Stimulated activated CD4-positive, alpha-beta T cell treated with anti-CD3 and anti-CD28 coated beads, Interleukin-4, amount 100 ng/mL, for 24 hours (primary cell): Measurements from ENCODE around the gene ATP6V1C2.
"Not testable (repeated sequence)": the region's sequence is repeated elsewhere in the genome, so short reads cannot be mapped to it uniquely, and the experiment has no call there.

ENCODE experiments used
- DNase-seq: peaks from one replicate; pipeline ENCODE4 v3.0.0-alpha.2; 2020

Gene ATP6V1C2

DNA sequence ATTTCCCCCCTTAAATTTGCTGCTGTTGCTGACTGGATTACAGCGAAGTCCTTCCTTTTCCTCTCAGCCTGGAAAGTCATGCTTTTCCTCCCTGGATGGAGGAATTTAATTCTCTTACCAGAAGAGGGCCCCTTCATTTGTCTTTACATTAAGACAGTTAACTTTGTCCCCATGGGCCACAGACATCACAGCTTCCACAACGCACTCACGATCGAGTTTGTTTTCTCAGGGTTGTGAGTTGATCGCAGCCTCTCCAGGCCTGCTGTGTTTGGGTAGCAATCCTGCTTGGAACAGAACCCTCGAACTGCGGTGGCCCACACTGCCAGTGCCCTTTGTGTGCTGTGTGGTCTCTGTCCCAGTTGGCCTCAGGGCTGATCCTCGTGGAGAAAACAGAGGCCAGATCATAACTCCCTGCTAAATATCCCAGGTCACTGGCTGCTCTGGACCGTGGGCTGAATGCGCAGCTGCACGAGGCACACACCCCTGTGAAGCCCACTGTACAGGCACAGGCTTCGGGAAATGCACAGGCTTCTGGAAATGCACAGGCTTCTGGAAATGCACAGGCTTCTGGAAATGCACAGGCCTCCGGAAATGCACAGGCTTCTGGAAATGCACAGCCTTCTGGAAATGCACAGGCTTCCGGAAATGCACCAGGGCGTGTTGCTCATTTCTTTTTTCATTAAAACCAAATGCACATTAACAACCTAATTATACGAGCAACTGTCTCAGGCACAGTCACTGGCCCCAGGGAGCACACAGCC is 93.3 kb downstream of the ATP6V1C2 start:
- DNase-seq, result no peak

DNA sequence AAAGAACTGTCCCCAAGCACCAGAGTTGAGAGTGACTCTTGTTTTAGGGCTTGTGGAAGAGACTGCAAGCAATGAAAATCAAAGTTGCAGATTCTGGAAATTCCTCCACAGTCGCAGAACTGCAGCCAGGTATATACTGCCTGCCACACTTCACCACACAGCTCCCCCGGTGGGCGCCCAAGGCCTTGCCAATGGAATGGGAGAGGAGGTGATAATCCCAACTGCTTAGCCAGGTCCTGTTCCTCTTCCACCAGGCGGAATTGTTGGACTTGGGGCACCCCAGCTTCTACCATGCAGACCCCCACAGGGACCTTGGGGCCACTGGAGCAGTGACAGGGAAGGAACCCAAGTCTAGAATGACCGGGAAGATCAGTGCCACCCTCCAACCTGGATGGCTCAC is 96.0 kb downstream of the ATP6V1C2 start:
- peak; percentile 14 for DNase-seq

DNA sequence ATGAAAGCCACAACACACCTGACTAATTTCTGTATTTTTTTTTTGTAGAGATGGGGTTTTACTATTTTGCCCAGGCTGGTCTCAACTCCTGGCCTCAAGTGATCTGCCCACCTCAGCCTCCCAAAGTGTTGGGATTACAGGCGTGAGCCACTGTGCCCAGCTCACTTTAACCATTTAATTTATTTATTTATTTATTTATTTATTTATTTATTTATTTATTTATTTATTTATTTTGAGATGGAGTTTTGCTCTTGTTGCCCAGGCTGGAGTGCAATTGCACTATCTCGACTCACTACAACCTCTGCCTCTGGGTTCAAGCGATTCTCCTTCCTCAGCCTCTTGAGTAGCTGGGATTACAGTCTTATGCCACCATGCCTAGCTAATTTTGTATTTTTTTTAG is 96.9 kb downstream of the ATP6V1C2 start:
- DNase-seq, result not testable (repeated sequence)

DNA sequence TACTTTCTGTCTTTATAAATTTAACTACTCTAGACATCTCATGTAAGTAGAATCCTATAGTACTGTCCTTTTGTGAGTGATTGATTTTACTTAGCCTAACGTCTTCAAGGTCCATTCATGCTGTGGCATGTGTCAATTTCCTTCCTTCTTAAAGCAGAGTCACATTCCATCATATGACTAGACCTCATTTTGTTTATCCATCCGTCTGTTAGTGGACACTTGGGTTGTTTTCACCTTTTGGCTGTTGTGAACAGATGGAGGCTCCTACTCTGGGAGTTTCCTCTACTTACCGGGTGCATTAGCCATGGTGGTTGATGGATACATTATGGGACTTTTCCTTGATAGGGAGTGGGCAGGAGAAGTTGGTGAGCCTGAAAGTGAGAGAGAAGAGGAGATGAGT is 97.6 kb downstream of the ATP6V1C2 start:
- DNase-seq, result no peak

DNA sequence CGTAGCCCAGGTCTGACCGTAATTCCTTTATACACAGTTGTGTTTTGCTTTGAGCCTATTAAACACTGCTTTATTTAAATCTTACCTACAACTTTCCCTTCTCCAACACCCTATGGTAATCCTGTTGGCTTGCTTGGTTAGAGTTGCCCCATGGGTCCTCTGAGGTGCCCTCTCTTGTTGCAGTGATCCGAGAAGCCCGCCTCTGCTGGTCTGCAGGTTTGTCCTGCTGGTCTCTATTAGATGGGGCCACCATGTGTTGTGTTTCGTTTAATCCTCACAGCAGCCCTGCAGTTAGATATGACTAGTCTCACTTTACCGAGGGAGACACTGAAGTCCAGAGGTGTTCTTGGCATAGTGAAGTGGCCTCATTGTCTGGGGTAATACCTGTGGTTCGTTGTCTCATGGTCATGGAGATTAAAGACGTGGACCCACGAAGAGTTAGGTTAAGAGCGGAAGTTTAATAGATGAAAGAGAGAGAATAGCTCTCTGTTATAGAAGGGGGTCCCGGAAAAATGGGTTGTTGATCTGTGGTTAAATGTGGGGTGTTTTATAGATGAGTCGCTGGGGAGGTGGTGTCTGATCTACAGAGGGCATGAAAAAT is 98.4 kb downstream of the ATP6V1C2 start:
- DNase-seq, result no peak

DNA sequence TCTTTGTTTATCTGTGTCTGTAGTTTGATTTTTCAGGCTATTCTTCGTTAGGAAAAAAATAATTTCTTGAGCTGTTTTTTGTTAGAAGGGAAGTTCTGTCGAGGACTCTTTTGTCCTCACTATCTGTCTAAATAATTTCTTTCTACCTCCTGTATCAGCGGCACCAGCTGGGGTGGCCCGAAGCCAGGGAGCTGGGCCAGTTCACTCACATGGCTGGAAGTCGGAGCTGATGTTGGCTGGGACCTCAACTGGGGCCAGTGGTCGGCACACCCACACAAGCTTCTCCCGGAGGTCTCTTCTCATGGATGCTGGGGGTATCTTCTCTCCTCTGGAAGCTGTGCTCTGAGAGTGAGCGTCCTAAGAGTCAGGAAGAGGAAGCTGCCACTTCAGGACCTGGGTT is 99.1 kb downstream of the ATP6V1C2 start:
- DNase-seq, result no peak

DNA sequence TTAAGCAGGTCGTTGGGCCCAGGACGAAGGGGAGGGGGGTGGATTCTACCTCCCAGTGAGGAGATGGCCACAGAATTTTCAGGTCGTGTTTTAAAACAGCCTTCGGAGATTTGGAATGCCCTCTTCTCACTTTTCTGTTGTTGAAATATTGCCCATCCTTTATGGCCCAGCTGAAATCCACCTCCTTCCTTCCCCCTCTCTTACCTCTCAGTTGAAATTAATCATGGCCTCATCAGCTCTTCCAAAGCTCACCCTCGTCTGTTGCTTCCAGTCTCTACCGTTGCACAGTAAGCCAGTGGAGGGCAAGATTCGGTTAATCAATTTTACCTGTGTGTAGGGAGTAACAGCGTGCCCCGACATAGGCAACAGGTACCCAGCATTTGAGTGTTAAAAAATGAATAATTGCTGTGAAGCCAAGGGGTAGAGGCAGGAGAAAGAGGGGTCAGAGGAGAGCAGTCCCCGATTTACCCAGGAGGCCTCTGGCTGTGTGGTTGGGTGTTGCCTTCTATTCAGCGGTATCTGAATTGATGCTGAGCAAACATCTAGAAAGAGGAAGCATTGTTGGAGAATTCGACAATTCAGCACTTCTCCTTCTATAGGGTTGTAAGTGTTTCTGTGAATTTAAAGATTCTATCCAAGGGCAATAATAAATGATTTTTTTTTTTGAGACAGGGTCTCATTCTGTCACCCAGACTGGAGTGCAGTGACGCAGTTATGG is 99.7 kb downstream of the ATP6V1C2 start:
- no peak for DNase-seq

DNA sequence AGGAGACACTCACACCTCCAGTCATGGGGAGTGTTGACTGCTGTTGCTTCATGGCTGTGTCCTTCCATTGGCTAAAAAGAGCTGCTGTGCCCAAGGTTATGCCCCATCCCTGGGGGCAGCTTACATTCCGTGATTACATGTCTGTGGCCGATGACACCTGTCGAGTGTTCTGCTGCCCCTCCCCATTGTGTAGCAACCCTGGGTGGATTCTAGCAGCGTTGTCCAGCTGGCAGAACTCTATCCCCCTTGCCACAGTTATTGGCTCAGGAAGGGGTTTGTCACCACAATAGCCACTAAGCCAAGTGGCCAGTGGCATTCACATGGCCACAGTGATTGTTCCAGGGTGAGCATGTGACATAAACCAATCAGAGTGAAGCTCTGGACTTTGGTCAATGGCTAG is 102.8 kb downstream of the ATP6V1C2 start:
- no peak for DNase-seq

DNA sequence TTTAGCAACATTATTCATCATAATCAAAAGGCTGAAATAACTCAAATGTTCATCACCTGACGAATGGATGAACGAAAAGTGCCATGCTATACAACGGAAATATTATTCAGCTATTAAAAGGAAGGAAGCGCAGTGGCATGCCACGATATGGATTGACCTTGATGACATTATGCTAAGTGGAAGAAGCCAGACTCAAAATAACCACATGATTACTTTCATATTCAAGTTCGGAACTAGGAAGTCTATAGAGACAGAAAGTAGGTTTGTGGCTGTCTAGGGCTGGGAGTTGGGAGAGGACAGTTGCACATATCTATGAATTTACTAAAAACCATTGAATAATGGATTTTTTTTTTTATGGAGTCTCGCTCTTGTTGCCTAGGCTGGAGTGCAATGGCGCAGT is 104.6 kb downstream of the ATP6V1C2 start:
- DNase-seq, result no peak

DNA sequence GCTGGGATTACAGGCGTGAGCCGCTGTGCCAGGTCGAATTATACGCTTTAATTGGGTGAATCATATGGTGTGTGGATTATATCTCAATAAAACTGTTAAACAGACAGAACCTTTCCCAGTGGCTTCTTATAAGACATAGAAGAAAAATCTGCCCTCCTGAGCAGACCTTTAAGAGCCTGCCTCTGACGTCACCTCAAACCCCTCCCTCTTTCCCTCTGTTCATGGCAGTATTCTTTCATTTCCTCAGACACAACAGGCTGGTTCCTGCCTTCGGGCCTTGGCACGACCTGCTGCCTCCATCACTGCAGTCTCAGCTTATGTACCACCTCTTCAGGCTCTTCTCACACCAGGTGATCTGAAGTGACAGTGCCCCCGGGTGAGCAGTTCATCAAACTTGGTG is 105.2 kb downstream of the ATP6V1C2 start:
- DNase-seq, result no peak

DNA sequence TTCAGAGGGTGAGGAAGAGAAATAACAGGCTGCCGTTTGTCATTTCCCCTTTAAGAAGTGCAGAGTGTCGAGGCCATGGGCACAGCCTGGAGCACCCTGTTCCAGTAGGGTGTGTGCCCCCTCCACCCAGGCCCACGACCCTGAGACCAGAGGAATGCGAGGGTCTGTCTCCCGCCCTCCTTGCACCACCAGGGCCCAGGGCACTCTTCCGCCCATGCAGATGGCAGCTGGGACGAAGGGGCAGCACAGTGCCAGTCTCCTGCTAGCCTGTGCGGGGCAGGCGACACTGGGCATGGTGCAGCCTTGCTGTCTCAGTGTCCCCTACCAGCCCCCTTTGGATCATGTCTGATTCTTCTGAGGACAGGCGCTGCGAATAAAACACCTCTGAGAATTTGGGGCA is 106.9 kb downstream of the ATP6V1C2 start:
- no peak for DNase-seq

DNA sequence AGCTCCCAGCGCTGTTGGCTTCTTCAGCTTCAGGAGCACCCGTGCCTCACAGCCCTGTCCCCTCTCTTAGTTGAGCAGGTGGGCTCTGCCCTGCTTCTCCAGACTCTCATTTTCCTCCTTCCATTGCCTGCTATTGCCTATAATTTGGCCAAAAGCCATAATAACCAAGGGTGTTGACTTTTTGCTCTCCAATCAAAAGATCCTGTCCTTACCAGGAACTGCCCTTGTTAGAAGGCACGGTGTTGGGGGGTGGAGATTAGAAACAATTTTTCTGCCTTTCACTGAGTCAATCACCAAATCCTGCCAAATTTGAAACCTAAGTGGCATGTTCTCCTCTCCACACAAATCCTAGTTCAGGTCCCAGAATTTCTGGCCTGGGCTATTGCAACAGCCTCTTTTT is 107.9 kb downstream of the ATP6V1C2 start:
- no peak for DNase-seq

DNA sequence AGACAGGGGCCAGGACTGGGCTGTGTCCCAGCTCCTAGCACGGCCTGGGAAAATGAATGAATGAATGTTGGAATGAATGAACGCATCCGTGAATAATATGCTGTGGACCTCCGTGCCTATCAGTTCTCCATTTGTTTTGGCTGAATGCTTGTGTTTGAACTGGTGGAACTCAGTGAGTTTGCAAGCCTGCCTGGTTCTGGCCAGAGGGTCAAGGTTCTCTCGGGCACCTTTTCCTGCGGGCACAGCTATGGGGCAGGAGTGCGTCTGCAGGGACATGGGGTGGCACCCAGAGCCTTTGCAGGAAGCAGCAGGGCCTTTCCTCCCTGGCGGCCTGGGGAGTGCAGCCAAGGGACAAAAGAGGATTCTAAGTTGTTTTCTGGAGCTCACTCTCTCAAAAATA is 108.8 kb downstream of the ATP6V1C2 start:
- no peak for DNase-seq

DNA sequence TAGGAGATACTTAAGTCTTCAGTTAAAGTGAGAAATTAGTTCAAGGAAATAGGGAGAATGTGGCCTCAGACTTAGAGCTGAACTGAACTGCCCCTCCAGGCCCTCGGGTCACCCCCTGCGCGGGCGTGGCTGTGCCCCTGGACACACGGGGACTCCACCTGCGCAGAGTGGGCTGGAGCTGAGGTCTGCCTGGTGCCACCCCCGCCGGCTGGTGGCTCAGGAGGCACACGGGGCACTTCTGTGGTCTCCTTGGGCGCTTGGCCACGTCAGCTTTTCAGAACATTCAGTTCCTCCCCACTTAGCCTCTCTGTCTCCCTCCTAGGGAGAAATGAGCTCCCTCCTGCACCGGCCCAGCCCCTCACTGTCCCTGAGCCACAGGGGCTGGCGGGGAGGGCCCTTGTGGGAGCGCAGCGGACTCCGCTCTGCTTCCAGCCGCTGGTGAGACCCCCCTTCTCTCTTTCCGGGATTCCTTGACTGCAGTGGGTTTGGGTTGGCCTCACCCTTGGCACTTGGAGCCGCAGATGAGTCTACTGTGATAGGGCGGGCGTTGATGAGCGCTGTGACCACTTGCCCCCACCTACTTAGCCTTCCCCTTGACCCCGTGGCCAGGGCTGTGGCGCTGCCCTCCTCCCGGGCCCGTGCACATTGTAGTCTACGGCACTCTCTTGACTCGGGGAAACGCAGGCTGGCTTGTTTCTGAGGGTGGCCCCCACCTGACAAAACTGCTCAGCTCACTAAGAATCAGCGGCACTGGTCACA is 109.4 kb downstream of the ATP6V1C2 start:
- DNase-seq, result no peak

DNA sequence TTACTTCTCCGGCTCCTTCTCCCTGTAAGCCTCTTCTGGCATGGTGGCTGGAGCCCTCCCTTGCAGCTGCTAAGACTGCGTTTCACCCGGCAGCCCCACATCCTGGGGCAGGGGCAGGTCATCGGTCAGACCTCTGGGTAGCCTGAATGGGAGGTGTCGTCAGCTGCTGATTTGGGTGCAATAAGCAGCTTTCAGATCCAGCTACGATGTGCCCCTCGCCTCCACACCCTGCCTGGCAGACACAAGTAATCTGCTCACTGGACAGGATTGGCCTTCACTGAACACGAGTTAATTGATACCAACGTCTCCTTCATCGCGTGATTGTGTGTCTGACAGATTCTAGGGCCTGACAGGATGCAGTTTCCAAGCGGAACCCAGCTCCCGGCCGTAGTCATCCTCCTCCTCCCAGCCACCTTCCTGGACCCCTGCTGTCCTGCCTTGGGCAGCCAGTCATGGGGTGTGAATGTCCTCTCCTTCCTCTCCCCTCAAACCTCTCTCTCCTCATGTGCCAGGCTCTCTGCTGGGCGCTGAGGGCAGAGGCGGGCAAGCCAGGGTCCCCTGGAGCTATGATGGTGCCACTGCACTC is 110.1 kb downstream of the ATP6V1C2 start:
- DNase-seq, result no peak

DNA sequence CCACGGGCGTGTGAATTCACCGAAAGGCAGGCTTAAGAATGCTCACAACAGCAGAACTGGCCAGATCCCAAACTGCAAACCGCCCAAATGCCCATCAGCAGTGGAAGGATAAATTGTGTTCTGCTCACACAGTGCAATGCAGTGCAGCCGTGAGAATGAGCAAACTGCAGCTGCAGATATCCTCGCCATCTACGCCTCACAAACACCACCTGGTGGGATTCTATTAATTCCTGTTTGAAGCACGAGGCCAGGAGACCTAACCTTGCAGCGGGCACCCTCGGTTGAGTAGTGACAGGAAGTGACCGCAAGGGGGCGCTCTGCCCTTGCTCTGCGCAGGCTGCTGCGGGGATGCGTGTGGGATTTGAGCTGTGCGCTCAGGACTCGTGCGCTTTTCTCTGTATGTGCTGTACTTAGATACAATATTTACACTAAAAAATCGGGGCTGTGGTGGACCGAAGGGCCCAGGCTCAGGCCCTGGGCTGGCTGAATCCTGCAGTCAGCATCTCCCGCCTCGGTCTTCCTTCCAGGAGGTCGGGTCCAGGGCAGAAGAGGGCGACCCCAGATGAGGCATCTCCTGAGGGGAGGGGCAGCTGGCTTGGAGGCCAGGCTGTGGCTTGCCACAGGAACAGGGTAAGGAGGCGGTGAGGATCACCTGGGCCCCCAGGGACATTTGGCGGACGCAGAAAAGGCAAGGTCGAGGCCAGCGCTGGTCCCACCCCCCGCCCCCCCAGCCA is 110.9 kb downstream of the ATP6V1C2 start:
- peak; percentile 85 for DNase-seq

DNA sequence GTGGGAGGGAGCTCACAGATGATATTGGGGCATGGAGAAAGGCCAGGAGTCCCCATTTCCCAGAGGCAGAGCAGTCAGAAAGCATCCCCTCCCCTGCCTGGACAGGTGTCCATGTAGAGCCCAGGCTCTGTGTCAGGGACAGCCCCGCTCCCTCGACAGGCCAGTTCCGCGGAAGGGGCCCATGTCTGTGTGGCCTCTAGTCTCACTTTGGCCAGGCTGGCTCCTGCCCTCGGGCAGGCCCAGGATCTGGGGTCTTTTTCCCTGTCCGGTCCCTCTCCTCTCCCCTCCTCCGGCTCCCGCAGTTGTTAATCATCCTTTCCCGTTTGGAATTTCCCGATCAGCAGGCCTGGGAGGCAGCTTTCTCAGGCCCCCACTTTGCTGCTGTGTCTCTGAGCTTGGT is 111.6 kb downstream of the ATP6V1C2 start:
- no peak for DNase-seq

DNA sequence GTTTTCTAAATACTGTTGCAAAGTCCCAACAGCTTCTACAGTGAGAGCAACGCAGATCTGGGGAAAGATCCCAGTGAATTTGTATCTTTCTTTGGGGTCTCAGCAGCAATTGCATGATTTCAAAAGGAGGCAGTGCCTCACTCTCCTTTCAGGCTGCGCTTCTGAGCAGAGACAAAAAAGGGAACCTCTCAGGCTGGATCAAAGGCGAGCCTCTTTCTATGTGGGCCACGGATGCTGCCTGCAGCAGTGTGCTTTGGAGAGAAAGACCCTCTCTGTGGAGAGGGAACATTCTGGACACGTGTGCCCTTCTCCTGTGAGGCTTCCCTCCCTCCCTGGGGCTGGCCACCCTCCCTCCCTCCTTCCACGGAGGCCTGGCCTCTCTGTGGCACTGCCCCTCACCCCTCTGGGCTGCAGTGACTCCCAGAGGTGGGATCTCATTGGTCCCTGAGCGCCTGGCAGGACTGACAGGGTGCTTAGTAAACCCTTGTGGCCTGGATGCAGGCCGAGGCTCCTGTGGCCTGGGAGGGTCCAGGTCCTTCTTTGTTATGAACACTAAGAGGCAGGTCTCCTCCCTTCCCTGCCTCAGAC is 112.7 kb downstream of the ATP6V1C2 start:
- DNase-seq, result no peak
